GM18858 (cell line): ENCODE data around the gene CCDC38.
A peak's percentile ranks its signal among the peaks of the same experiment; 100 is the strongest.
"Not testable (repeated sequence)": the region's sequence is repeated elsewhere in the genome, so short reads cannot be mapped to it uniquely, and the experiment has no call there.

ENCODE experiments used
- ATAC-seq: cut with Tn5 transposase; IDR thresholded peaks from one replicate; pipeline ENCODE4 v1.9.1; 2021; ENCODE audit not compliant: unreplicated experiment

The CCDC38 gene

DNA sequence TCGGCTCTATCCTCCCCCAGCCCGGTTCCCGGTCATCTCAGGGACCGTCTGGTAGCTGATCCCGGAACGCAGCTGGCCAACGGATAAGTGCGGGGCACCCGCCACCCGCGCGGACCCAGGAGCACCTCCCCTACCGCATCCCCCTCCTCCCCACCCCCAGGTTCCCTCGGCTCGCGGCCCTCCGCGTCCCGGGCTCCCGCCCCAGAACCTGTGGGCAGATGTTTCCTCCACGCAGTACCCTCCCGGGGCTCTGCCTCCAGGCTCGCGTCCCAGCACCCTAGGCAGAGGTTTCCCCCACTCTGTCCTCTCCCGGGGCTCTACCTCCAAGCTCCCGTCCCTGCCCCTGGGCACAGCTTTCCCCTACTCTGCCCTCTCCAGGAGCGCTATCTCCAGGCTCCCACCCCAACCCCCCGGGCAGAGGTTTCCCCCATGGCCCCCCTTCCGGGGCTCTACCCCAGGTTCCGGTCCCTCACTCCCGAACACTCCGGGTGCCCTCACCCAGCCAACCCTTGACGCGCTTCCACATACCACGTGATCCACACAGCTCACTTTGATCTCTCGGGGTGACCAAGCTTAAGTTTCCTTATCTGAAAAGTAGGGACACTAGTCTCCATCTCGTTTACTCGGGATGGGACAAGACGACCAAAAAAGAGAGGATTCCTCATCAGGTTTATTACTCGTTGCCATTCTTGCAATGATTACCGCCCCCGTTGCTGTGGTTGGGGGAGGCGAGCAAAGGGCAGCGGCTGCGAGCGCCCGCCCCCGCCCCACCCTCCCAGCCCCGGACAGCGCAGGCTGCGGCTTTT is at the start of gene CCDC38:
CCDC38 (minus strand) TSS at position 91 of the 806 bp plus-strand sequence. CDS start 6,105 bp downstream, outside the sequence.
- peak; percentile 94 for ATAC-seq

DNA sequence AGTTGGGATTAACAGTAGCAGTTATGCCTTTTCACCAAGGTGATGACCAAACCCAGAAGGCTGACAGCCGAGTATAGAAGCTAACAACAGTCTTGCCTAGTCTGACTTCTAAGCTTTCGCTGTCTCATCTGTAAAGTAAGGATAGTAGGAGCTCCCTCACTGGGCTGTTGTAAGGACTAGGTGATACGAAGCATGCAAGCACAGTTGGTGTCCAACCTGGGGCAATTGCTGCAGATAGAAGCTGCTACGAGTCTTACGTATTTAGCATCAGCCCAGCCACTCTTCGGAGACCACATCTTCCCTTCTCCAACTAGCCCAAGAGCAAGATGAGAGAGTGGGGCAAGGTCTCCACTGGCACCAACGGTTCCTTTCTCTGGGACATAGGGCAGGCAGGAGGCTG is 47.7 kb upstream of the CCDC38 start:
- no peak for ATAC-seq

DNA sequence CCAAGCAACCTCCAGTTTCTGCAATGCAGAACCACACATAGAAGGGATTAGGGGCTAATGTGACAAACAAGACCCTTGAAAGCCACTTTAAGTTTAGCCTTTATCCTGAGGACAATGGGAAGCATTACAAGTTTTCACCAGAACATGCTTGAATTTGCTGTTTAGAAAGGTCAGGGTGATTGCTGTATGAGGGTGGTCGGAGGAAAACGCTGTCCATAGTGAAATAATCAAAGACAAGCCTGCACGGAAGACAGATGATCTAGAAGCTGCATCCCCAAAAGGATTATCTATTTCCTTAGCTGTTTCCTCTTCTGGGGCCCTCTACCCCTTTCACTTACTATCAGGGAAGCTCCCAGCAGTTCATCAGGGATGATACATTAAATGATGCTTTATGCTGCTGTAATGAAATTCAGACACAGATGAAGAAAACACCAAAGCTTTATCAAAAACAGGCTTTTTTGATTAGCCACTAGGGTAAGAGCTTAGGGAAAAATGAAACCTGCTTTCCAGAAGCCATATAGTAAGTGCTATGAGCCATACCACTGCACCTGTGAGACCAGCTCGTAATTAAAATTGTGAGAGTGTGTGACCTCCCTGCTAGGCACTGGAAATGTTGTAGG is 47.2 kb upstream of the CCDC38 start:
- no peak for ATAC-seq

GRCh38 chr12:95988506-95989275 is 46.3 kb upstream of the CCDC38 start:
- no peak for ATAC-seq

DNA sequence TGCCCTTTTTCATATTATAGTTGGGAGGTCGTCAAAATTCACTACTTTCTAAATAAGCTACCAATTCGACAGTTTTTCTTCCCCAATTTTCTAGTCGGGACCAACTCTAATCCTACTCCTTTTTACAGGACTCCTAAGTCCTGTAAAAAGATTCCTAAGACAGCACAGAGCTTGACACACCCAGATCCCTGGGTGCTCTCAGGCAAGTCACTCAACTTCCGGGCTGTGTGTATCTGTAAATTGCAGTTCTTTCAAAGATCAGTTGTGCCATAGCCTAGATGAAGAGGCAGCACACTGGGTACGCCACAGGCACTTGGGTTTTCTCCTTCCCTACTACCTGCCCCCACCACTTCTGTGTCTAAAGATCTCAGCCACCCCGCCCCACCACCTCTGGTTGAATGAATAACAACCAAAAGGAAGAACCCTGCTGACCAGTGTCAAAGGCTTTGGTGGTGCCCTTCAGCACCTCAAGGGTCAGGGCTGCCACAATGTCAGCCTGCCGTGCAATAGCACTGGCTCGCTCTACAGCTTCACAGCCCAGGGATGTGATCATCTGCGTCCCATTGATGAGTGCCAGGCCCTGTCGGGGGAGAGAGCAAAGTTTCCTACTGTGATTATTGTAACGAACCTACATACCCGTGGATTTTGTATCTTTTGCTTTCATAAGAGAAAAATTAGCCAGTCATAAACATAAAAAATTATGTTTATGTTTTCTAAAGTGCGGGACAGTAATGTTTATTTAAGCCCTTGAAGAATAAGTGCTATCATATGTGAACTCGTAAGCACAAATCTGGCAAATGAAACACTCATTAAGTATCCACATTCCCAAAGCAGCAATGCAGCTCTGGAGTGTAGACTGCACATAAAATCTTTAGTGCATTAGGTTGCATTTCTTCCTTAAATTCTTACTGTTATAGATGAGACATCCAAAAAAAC is 44.5 kb upstream of the CCDC38 start:
- no peak for ATAC-seq

GRCh38 chr12:95984682-95985081 is 42.3 kb upstream of the CCDC38 start:
- ATAC-seq: no peak

DNA sequence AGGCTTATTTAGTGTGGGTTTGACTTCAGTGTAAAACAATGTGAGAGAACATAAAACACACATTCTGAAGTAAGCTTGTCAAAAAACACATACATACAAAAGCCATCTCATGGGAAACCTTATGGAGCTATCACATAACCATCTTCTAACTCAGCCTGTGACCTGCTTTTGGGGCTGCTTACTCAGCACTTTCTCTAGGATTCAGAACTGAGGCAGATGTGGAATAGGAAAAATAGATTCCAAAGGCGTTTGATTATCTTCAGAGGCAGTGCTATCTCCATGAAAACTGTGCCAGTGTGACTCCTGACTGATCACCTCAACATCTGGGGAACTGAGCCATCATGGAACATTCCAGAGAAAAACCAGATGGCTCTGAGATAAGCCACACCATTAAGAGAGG is 40.2 kb upstream of the CCDC38 start:
- no peak for ATAC-seq

- ATAC-seq: no peak
These were observed 38.0 kb upstream of the CCDC38 start for GRCh38 chr12:95980437-95980836.

- ATAC-seq: no peak
These were observed 36.4 kb upstream of the CCDC38 start for GRCh38 chr12:95978774-95979173.

- ATAC-seq: no peak
These were observed 35.9 kb upstream of the CCDC38 start for GRCh38 chr12:95978351-95978750.

GRCh38 chr12:95977764-95978305 is 35.4 kb upstream of the CCDC38 start:
- ATAC-seq: no peak

DNA sequence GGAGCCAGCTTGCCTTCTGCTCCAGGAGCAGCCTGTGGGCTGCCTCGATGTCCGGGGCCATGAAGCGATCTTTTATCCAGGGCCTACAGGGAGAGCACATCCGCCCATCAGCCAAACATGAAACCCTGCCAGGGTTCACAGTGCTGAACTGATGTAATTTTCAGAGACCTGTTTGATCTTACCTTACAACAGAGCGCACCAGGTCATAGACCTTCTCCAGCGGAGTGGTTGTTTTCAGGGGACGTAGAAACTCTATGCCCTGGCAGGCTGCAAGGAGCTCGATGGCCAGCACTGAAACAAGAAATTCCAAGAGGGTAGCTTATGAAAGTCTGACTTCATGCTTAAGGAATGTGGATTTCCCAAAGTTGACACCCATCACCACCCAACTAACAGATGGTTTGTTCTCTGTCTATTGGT is 34.0 kb upstream of the CCDC38 start:
- ATAC-seq: no peak

GRCh38 chr12:95975491-95975890 is 33.1 kb upstream of the CCDC38 start:
- no peak for ATAC-seq

DNA sequence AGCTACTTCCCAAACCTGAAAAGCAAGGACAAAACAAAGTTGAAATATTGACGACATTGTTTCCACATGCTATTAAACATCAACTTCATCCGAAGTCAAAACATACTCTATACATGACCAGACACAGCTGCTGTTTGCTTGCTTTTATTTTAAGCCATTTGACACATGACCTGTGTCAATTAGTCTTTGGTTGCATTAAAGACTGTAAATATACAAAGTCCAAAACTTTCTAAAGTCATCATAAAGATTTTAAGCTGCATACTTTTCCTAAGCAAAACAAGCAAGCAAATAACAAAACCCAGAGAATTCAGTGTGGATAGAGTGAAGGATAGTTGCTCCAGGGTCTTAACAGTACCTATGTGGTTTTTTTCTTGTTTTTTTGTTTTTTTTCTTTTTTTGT is 31.9 kb upstream of the CCDC38 start:
- no peak for ATAC-seq

DNA sequence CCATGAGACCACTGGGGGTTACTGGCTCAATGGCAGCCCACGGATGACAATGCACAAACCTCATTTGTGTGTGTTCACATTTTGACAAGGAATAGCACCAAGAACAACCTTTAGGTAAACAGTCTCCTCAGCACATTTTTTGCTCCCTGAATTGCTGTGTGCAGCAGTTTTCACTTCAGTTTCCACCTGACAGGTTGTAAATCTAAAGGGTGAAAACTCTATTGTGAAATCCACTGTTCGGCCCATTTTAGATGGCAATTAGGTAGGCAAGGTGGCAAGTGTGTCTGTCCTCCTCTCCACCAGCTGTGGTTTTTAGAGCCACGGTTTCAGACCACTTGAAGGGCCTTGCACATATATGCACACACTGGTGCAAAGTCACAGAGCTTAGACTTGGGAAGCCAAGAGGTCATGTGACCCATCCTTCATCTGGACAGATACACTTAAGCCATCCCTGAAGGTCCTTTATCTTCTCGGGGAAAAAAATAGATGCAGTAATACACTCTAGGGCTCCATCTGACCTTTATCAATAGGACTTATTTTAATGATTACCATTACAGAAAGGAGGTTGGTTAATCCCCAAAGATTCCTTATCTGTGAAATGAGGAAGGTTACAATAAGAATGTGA is 30.5 kb upstream of the CCDC38 start:
- ATAC-seq: no peak

DNA sequence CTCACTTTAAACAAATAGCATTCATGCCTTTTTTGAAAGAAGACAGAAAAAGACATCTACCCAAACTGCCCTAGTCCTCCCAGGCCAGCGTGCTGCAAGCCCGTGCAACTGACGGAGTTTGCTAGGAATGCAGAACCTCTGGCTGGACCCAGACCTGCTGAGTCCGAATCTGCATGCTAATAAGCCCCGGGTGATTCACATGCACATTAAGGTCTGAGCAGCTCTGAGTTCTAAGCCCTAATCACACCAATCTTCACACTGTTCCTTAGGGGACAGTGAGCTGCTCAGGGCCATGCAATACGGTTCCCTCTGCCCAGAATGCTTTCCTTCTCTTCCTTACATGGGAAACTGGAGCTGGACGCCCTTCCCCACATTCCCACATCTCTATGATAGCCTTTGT is 28.5 kb upstream of the CCDC38 start:
- ATAC-seq: no peak

DNA sequence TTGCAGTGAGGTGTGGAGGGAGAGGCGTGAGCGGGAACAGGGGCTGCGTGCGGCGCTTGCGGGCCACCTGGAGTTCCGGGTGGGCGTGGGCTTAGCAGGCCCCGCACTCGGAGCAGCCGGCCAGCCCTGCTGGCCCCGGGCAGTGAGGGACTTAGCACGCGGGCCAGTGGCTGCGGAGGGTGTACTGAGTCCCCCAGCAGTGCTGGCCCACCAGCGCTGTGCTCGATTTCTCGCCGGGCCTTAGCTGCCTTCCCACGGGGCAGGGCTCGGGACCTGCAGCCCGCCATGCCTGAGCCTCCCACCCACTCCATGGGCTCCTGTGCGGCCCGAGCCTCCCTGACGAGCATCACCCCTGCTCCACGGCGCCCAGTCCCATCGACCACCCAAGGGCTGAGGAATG is 26.7 kb upstream of the CCDC38 start:
- not testable (repeated sequence) for ATAC-seq

DNA sequence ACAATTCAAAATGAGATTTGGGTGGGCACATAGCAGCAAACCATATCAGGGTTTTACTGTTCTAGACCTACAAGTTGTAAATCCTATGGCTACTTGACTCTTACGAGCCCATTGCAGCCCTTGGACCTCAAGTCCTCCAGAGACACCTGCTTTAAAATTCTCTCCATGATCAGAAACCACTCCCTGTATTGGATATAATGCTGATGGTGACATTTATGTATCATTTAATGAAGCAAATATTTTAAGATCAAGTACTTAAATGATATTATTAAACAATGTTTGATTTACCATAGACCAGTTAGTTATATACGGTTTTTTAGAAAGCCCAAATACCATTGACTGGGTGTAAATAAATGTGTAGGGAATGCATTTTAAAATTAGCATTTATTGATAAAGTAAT is 24.9 kb upstream of the CCDC38 start:
- ATAC-seq: no peak

DNA sequence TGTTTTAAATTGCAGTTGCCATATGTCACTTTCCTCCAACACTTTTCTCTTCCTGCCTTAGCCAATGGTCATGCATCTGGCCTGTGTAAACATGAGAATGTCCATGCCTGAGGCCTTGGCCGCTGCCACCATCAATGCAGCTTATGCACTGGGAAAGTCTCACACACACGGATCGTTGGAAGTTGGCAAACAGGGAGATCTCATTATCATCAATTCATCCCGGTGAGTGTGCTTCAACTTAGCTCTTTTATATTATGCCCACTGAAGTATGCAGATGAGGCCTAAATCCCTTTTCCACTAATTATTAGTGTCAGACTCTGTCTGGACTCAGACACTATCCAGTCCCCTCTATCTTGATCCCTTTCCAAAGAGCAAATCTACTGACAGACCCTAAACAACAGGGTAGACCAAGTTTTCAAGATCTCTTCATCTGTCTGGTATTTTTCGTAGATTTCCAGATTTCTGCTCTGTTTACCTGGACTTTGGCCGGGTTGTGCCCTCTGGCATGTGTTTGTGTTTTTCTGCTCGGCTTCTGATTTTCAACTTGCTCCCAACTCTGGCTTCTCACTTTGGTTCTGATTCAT is 24.0 kb upstream of the CCDC38 start:
- no peak for ATAC-seq

DNA sequence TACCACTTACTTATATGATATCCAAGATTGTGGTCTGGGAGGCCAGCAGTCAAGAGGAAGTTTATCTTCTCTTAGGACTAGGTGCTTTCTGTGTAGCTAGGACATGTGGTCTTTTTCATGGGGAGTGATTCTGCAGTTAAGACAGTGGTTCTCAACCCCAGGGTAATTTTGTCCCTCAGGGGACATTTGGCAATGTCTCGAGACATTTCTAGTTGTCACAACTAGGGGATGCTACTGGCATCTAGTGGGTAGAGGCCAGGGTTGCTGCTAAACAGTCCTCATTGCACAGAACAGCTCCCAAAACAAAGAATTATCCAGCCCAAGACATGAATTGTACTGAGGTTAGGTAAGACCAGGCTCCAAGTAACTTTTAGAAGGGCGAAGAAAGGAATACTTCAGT is 20.7 kb upstream of the CCDC38 start:
- no peak for ATAC-seq
